HG03575 (cell line): ENCODE results near the gene CTU2.
"Not testable (repeated sequence)": the region's sequence is repeated elsewhere in the genome, so short reads cannot be mapped to it uniquely, and the experiment has no call there.

Source experiments
- ATAC-seq: cut with Tn5 transposase; IDR thresholded peaks from one replicate; pipeline ENCODE4 v1.9.1; 2021; ENCODE audit not compliant: unreplicated experiment, insufficient number of reproducible peaks, low FRiP score; ENCODE audit errors: extremely low read depth

CTU2 gene

GRCh38 chr16:88706229-88706964 lies at the start of gene CTU2, which contains the start of gene RNF166:
CTU2 (plus strand) TSS chr16:88706503; CDS start chr16:88706531, 28 bp downstream.
RNF166 (minus strand) TSS chr16:88706408; CDS start chr16:88706325, 83 bp downstream.
- ATAC-seq = no peak

GRCh38 chr16:88657371-88657770 lies 48.9 kb upstream of the CTU2 start:
- ATAC-seq = no peak

- ATAC-seq = no peak
Observed at GRCh38 chr16:88658714-88659113, 47.6 kb upstream of the CTU2 start.

- no peak for ATAC-seq
Observed at GRCh38 chr16:88659160-88659559, 47.1 kb upstream of the CTU2 start.

- no peak for ATAC-seq
Observed at GRCh38 chr16:88661468-88661867, 44.8 kb upstream of the CTU2 start.

GRCh38 chr16:88662222-88662842 lies 44.0 kb upstream of the CTU2 start:
- peak; percentile 12 for ATAC-seq

- ATAC-seq = peak; percentile 60
Observed at GRCh38 chr16:88662843-88663606, 43.3 kb upstream of the CTU2 start, which contains the start of gene MVD. MVD (minus strand) TSS chr16:88663091; CDS start chr16:88663080, 11 bp downstream.

GRCh38 chr16:88665148-88665547 lies 41.2 kb upstream of the CTU2 start:
- ATAC-seq = no peak

- no peak for ATAC-seq
Observed at GRCh38 chr16:88665570-88665969, 40.7 kb upstream of the CTU2 start.

- ATAC-seq = no peak
Observed at GRCh38 chr16:88667461-88667860, 38.8 kb upstream of the CTU2 start.

GRCh38 chr16:88669493-88669892 lies 36.8 kb upstream of the CTU2 start:
- ATAC-seq = not testable (repeated sequence)

GRCh38 chr16:88669980-88670379 lies 36.3 kb upstream of the CTU2 start:
- ATAC-seq = no peak

- ATAC-seq = no peak
Observed at GRCh38 chr16:88671806-88672205, 34.5 kb upstream of the CTU2 start.

- ATAC-seq = no peak
Observed at GRCh38 chr16:88672776-88673175, 33.5 kb upstream of the CTU2 start.

- no peak for ATAC-seq
Observed at GRCh38 chr16:88673716-88674379, 32.5 kb upstream of the CTU2 start.

- ATAC-seq = no peak
Observed at GRCh38 chr16:88676502-88677242, 29.6 kb upstream of the CTU2 start.

GRCh38 chr16:88677721-88678120 lies 28.6 kb upstream of the CTU2 start:
- ATAC-seq = no peak

- no peak for ATAC-seq
Observed at GRCh38 chr16:88678224-88678979, 27.9 kb upstream of the CTU2 start.
